ENCODE measurements around the gene PGC.

The PGC gene

GRCh38 chr6:41747256-41748101 lies at the start of gene PGC:
PGC (minus strand) TSS chr6:41747397; CDS start chr6:41747334, 63 bp downstream.
- peak; percentile 90 for DNase-seq (ENCODE audit: low read depth)
- TF ChIP-seq CTCF (IDR thresholded peaks at IDR 0.05; ENCODE audit: control insufficient read depth, extremely low read depth, insufficient read depth), result no peak
- no peak within 1 kb of the TSS for H3K4me3 ChIP-seq (ENCODE audit: low read depth, low read length)

- DNase-seq (ENCODE audit: low read depth), result no peak
- no peak for TF ChIP-seq CTCF (IDR thresholded peaks at IDR 0.05; ENCODE audit: control insufficient read depth, extremely low read depth, insufficient read depth)
- no peak overlapping the region for H3K4me3 ChIP-seq (ENCODE audit: low read depth, low read length)
Observed at GRCh38 chr6:41796474-41796873, 49.3 kb upstream of the PGC start.

- no peak overlapping the region for H3K4me3 ChIP-seq (ENCODE audit: low read depth, low read length)
- no peak for TF ChIP-seq CTCF (IDR thresholded peaks at IDR 0.05; ENCODE audit: control insufficient read depth, extremely low read depth, insufficient read depth)
- no peak for DNase-seq (ENCODE audit: low read depth)
Observed at GRCh38 chr6:41791984-41792383, 44.8 kb upstream of the PGC start.

GRCh38 chr6:41791305-41791704 lies 44.1 kb upstream of the PGC start:
- no peak overlapping the region for H3K4me3 ChIP-seq (ENCODE audit: low read depth, low read length)
- no peak for DNase-seq (ENCODE audit: low read depth)
- no peak for TF ChIP-seq CTCF (IDR thresholded peaks at IDR 0.05; ENCODE audit: control insufficient read depth, extremely low read depth, insufficient read depth)

- H3K4me3 ChIP-seq (ENCODE audit: low read depth, low read length), result no peak overlapping the region
- DNase-seq (ENCODE audit: low read depth), result no peak
- no peak for TF ChIP-seq CTCF (IDR thresholded peaks at IDR 0.05; ENCODE audit: control insufficient read depth, extremely low read depth, insufficient read depth)
Observed at GRCh38 chr6:41790045-41790444, 42.8 kb upstream of the PGC start.

- no peak overlapping the region for H3K4me3 ChIP-seq (ENCODE audit: low read depth, low read length)
- no peak for DNase-seq (ENCODE audit: low read depth)
- no peak for TF ChIP-seq CTCF (IDR thresholded peaks at IDR 0.05; ENCODE audit: control insufficient read depth, extremely low read depth, insufficient read depth)
Observed at GRCh38 chr6:41789390-41789724, 42.2 kb upstream of the PGC start.

All from LNCaP clone FGC (cell line).